GM19043 (cell line): Measurements from ENCODE around the gene BIRC2.
"Not testable (repeated sequence)": the region's sequence is repeated elsewhere in the genome, so short reads cannot be mapped to it uniquely, and the experiment has no call there.

ENCODE experiments used
- ATAC-seq: cut with Tn5 transposase; IDR thresholded peaks from one replicate; pipeline ENCODE4 v1.9.1; 2021; ENCODE audit warnings: low read depth; ENCODE audit not compliant: unreplicated experiment

The BIRC2 gene

DNA sequence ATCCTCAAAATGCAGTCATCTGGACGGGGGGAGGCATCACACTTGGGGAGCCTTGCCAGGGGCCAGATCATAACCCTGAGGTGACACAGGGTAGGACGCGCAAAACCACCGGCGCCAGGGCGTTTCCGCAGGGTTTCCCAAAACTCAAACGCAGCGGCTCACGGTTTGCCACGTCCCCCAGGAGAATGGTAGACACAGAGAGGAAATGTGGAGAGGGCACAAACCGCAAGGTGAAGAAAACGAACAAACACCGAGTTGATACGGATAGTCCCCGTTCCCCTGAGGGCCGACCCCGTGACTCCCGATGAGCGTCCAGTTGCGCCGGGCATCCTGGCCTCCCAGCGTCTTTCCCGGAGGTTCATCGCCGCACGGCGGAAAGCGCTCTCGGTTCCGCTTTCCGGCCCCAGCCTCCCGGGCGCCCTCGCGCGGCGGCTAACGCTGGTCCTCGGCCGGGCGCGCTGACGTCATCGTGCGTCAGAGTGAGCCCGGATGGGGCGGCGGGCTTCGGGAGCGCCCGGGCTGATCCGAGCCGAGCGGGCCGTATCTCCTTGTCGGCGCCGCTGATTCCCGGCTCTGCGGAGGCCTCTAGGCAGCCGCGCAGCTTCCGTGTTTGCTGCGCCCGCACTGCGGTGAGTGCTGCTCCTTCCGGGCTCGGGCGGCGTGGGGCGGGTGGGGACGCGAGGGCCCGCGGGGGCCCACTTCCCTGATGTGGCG is at the start of gene BIRC2:
BIRC2 (plus strand) TSS at position 467 of the 714 bp plus-strand sequence. CDS start 2,641 bp downstream, outside the sequence.
- ATAC-seq: peak; percentile 82

GRCh38 chr11:102300837-102301236 is 46.2 kb upstream of the BIRC2 start:
- ATAC-seq: not testable (repeated sequence)

DNA sequence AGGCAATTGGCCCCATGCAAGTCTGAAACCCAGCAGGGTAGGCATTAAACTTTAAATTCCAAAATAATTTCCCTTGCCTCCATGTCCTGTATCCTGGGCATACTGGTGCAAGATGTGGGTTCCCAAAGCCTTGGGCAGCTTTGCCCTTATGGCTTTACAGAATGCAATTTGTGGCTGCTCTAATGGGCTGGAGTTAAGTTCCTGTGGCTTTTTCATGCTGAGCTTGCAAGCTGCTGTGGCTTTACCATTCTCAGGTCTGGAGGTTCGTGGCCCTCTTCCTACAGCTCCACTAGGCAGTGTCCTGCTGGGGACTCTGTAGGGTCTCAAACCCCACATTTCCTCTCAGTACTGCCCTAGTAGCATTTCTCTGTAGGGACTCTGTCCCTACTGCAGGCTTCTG is 44.8 kb upstream of the BIRC2 start:
- ATAC-seq: no peak

GRCh38 chr11:102304686-102305085 is 42.3 kb upstream of the BIRC2 start:
- ATAC-seq: no peak

- ATAC-seq: no peak
These were observed 41.5 kb upstream of the BIRC2 start for GRCh38 chr11:102305352-102306047.

- ATAC-seq: no peak
These were observed 40.9 kb upstream of the BIRC2 start for GRCh38 chr11:102306048-102306597.

- ATAC-seq: no peak
These were observed 39.9 kb upstream of the BIRC2 start for GRCh38 chr11:102306817-102307726.

DNA sequence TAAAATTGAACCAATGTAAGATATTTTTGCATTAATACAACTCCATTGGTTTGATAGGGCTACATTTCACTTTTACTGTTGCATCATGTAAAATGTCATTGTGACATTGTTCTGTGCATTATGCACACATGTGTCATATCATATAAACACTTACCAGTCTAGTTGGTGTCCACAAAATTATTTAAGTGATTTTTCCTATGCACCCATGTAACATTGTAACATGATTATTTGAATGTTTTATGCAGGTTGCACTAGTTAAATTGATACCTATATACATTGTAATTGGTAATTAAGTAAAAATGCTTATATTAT is 39.3 kb upstream of the BIRC2 start:
- ATAC-seq: no peak

- ATAC-seq: no peak
These were observed 37.1 kb upstream of the BIRC2 start for GRCh38 chr11:102309621-102310541.

GRCh38 chr11:102312667-102313066 is 34.3 kb upstream of the BIRC2 start:
- no peak for ATAC-seq

GRCh38 chr11:102313238-102313940 is 33.6 kb upstream of the BIRC2 start:
- ATAC-seq: no peak

DNA sequence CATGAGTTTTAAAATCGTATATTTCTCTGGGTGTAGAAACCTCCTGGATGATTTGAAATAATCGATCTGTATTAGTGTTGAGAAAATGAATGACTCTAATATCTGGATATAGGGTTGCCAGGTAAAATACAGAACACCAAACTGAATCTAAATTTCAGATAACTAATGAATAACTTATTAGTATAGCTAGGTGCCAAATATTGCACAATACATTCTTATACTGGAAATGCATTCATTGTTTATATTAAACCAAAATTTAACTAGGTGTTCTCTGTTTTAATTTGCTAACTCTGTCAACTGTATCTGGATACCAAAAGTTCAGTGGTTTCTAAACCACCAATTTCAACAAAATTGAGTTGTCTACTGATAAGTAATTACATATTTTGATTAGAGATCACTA is 32.2 kb upstream of the BIRC2 start:
- no peak for ATAC-seq

DNA sequence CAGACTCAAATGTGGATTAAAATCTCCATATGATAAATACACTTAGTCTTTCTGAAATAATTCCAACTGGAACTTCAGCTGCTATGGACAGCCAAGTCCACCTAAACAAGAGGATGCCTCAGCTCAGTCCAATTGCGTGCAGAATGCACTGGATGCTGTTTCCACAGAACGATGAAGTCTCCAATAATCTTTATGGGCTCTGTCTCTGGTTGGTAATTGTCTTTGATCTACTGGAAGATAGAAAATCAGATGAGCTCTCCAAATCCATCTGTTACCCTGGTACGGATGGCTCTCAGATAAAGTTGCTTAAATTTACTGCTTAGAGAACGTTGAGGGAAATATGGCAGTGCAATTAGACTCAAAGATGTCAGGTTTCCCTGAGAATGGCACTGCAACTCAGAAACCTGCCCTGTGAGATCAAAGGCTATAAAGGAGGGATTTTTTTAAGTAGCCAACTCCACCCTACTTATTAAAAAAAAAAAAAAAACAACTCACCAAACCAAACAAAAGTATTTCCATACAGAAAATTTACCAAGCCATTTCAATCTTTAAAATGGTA is 30.6 kb upstream of the BIRC2 start:
- ATAC-seq: no peak

- ATAC-seq: peak; percentile 77
These were observed 29.8 kb upstream of the BIRC2 start, which contains the start of gene BIRC3 for GRCh38 chr11:102317099-102317767. Gene BIRC3, plus strand, starts transcription at chr11:102317484. Its CDS starts 7,026 bp downstream, at chr11:102324510.

- ATAC-seq: no peak
These were observed 29.3 kb upstream of the BIRC2 start for GRCh38 chr11:102317768-102318103.

GRCh38 chr11:102318469-102318868 is 28.5 kb upstream of the BIRC2 start:
- no peak for ATAC-seq

DNA sequence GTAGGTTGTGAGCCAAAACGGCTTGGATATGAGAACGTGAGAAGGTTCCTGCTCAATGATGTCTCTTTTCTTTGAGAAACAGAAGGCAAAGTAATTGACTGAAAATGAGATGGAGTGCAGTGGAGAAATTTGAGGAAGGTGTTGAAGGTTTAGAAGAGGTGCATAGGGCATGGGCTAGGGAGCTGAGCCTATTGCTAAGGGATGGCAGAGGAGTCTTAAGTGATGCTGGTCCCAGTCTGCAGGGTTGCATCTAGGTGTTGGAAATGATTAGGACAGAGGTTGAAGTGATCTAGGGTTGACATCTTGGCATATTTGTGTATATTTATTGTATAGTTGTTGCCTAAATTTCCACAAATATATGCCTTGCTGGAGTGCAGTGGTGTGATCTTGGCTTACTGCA is 27.5 kb upstream of the BIRC2 start:
- no peak for ATAC-seq

- no peak for ATAC-seq
These were observed 26.8 kb upstream of the BIRC2 start for GRCh38 chr11:102320188-102320587.
